CD14-positive monocyte (primary cell): ENCODE results near the gene BAX. TPM values are rescaled to one million over a fixed set of nuclear protein-coding genes. Genes with fewer than 3 reads are reported as not detected.

Experiments used
- DNase-seq, 3 donors: peaks; one replicate each; pipeline ENCODE4 v3.0.0-alpha.2; 2011 to 2022
- H2AFZ ChIP-seq: 2 replicates; pipeline ENCODE4 v1.6.0; 2012; ENCODE audit warnings: mild to moderate bottlenecking, low read depth, low read length, inconsistent platforms; ENCODE audit not compliant: insufficient read depth, poor library complexity, severe bottlenecking
- H3K27ac ChIP-seq, 2 donors: 1 replicate in 1 of 2; 2 replicates in 1 of 2; pipeline ENCODE4 v1.5.1; 2012 to 2013; ENCODE audit warnings: low read length in 2 of 2, control low read depth in 1 of 2, inconsistent platforms in 1 of 2, low read depth in 1 of 2, mild to moderate bottlenecking in 1 of 2
- H3K27me3 ChIP-seq, 2 donors: one replicate each; pipeline versions ENCODE4 v1.6.0 to v1.6.1; 2011 to 2013; ENCODE audit warnings: low read length in 2 of 2; ENCODE audit not compliant: control insufficient read depth in 2 of 2, insufficient read depth in 2 of 2
- H3K36me3 ChIP-seq, 2 donors: replicated peaks in 1 of 2; 1 replicate in 1 of 2; 2 replicates in 1 of 2; pipeline versions ENCODE4 v1.5.1 to v1.6.1; 2012 to 2013; ENCODE audit warnings: low read length in 2 of 2, control low read depth in 1 of 2, inconsistent platforms in 1 of 2, mild to moderate bottlenecking in 1 of 2; ENCODE audit not compliant: insufficient read depth in 2 of 2, control insufficient read depth in 1 of 2
- H3K4me1 ChIP-seq, 2 donors: 1 replicate in 1 of 2; 2 replicates in 1 of 2; pipeline versions ENCODE4 v1.5.1 to v1.6.1; 2012 to 2013; ENCODE audit warnings: low read length in 2 of 2, control low read depth in 1 of 2, inconsistent platforms in 1 of 2, mild to moderate bottlenecking in 1 of 2, moderate library complexity in 1 of 2; ENCODE audit not compliant: insufficient read depth in 2 of 2, control insufficient read depth in 1 of 2
- H3K4me2 ChIP-seq: replicated peaks from 2 replicates; pipeline ENCODE3; 2012; ENCODE audit warnings: low read length, moderate library complexity, mild to moderate bottlenecking; ENCODE audit not compliant: poor library complexity, severe bottlenecking; ENCODE audit errors: extremely low read depth
- H3K4me3 ChIP-seq, 3 experiments: fragments of 200-600 bp in 1 of 3; sonication (generic) in 1 of 3; replicated peaks in 1 of 3; 1 replicate in 2 of 3; 2 replicates in 1 of 3; pipeline ENCODE4 v1.5.1; 2011 to 2013; ENCODE audit warnings: low read length in 3 of 3, mild to moderate bottlenecking in 3 of 3, control low read depth in 2 of 3, low read depth in 2 of 3, inconsistent platforms in 1 of 3, moderate library complexity in 1 of 3
- H3K79me2 ChIP-seq: 2 replicates; pipeline ENCODE4 v1.6.0; 2012; ENCODE audit warnings: mild to moderate bottlenecking, control low read depth, inconsistent platforms, low read length, moderate library complexity; ENCODE audit not compliant: insufficient read depth
- H3K9ac ChIP-seq: 2 replicates; pipeline ENCODE4 v1.6.0; 2017; ENCODE audit warnings: low read length, mild to moderate bottlenecking; ENCODE audit not compliant: insufficient read depth, poor library complexity, severe bottlenecking
- H3K9me3 ChIP-seq, 2 donors: replicated peaks in 1 of 2; 1 replicate in 1 of 2; 2 replicates in 1 of 2; pipeline versions ENCODE4 v1.5.1 to v1.6.1; 2012 to 2013; ENCODE audit warnings: low read length in 2 of 2, control low read depth in 1 of 2; ENCODE audit not compliant: control insufficient read depth in 1 of 2, insufficient read depth in 1 of 2
- H4K20me1 ChIP-seq: 2 replicates; pipeline ENCODE4 v1.6.0; 2012; ENCODE audit warnings: mild to moderate bottlenecking, low read length, control low read depth, moderate library complexity; ENCODE audit not compliant: insufficient read depth
- H3K27ac Mint-ChIP-seq, 7 donors: one replicate each; pipeline ENCODE4 v1.8.0; 2020; ENCODE audit warnings: mild to moderate bottlenecking in 7 of 7, mixed read lengths in 7 of 7, moderate library complexity in 6 of 7, inconsistent platforms in 2 of 7
- H3K27me3 Mint-ChIP-seq, 3 donors: one replicate each; pipeline ENCODE4 v1.8.0; 2021 to 2022; ENCODE audit warnings: low read depth in 3 of 3, mild to moderate bottlenecking in 3 of 3, mixed read lengths in 3 of 3, moderate library complexity in 3 of 3, inconsistent platforms in 1 of 3
- H3K36me3 Mint-ChIP-seq, 2 donors: one replicate each; pipeline ENCODE4 v1.8.0; 2020; ENCODE audit warnings: mixed read lengths in 2 of 2, inconsistent platforms in 1 of 2, mild to moderate bottlenecking in 1 of 2
- H3K4me1 Mint-ChIP-seq: one replicate; pipeline ENCODE4 v1.8.0; 2020; ENCODE audit warnings: mild to moderate bottlenecking, mixed read lengths
- H3K4me3 Mint-ChIP-seq, 2 donors: one replicate each; pipeline ENCODE4 v1.8.0; 2020; ENCODE audit warnings: mild to moderate bottlenecking in 2 of 2, mixed read lengths in 2 of 2, moderate library complexity in 1 of 2
- H3K9me3 Mint-ChIP-seq, 7 donors: one replicate each; pipeline ENCODE4 v1.8.0; 2020 to 2022; ENCODE audit warnings: mixed read lengths in 7 of 7, mild to moderate bottlenecking in 6 of 7, moderate library complexity in 6 of 7, inconsistent platforms in 2 of 7
- WGBS: methylation state at CpG from one replicate; pipeline ENCODE4 v1.1.5; 2013; ENCODE audit warnings: missing lambda C conversion rate; ENCODE audit not compliant: insufficient coverage; 5-methylcytosine and 5-hydroxymethylcytosine counted together
- intact Hi-C, 2 donors: fragments of 100-400 bp; cut with micrococcal nuclease; formaldehyde crosslinking; loops; one replicate each; pipeline versions ENCODE4 v1.15.0 to v1.15.1; 2023
- polyA plus RNA-seq, 3 donors: library from polyadenylated mRNA; depleted of rRNA in 1 of 3; unstranded in 2 of 3; stranded (reverse) in 1 of 3; fragments of 300-500 nt in 2 of 3; fragments of >200 nt in 1 of 3; fragmentation: Illumina TruSeq in 2 of 3; gene quantifications; 1 replicate in 2 of 3; 2 replicates in 1 of 3; pipeline ENCODE4 v1.2.3, GENCODE V29; 2012 to 2021
- TF ChIP-seq, protein P1 (sequence below): fragments of 200-600 bp; IDR thresholded peaks from one replicate; pipeline ENCODE4 v1.8.0; 2022; ENCODE audit warnings: antibody characterized with exemption, mild to moderate bottlenecking

BAX gene
- polyA plus RNA-seq, 3 donors: 69.2 to 135 (median 80.5) TPM

- no peak overlapping the region for H2AFZ ChIP-seq
- intact Hi-C loops: no loop called here
- no peaks in the 10 kb centered on the region for H3K27me3 ChIP-seq
- no peaks in the 10 kb centered on the region for H3K79me2 ChIP-seq
- no peak overlapping the region for H3K4me2 ChIP-seq
- H3K36me3 Mint-ChIP-seq: peaks cover 39 to 66% of the 10 kb centered on the region in 2 donors
- WGBS: 95% methylated on average over 9 of the region's 10 CpGs
- no peaks in the 10 kb centered on the region for H3K4me1 Mint-ChIP-seq
- DNase-seq: no peak
- no peaks in the 10 kb centered on the region for H3K9me3 Mint-ChIP-seq
- H4K20me1 ChIP-seq: no peaks in the 10 kb centered on the region
- H3K9ac ChIP-seq: no peak overlapping the region
- H3K4me1 ChIP-seq: no peaks in the 10 kb centered on the region
- no peak overlapping the region for H3K27ac Mint-ChIP-seq
- no peaks in the 10 kb centered on the region for H3K9me3 ChIP-seq
- no peak overlapping the region for H3K4me3 Mint-ChIP-seq
- TF ChIP-seq, protein P1, sequence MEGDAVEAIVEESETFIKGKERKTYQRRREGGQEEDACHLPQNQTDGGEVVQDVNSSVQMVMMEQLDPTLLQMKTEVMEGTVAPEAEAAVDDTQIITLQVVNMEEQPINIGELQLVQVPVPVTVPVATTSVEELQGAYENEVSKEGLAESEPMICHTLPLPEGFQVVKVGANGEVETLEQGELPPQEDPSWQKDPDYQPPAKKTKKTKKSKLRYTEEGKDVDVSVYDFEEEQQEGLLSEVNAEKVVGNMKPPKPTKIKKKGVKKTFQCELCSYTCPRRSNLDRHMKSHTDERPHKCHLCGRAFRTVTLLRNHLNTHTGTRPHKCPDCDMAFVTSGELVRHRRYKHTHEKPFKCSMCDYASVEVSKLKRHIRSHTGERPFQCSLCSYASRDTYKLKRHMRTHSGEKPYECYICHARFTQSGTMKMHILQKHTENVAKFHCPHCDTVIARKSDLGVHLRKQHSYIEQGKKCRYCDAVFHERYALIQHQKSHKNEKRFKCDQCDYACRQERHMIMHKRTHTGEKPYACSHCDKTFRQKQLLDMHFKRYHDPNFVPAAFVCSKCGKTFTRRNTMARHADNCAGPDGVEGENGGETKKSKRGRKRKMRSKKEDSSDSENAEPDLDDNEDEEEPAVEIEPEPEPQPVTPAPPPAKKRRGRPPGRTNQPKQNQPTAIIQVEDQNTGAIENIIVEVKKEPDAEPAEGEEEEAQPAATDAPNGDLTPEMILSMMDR: no peak
- no peak overlapping the region for H3K27ac ChIP-seq
- H3K36me3 ChIP-seq: peaks cover 46 to 56% of the 10 kb centered on the region in 2 donors
- H3K27me3 Mint-ChIP-seq: peaks cover 0 to 5% (median under 1%) of the 10 kb centered on the region in 3 donors
- H3K4me3 ChIP-seq: no peak overlapping the region
Measured at GRCh38 chr19:48920949-48921348, 33.7 kb upstream of the BAX start.

DNA sequence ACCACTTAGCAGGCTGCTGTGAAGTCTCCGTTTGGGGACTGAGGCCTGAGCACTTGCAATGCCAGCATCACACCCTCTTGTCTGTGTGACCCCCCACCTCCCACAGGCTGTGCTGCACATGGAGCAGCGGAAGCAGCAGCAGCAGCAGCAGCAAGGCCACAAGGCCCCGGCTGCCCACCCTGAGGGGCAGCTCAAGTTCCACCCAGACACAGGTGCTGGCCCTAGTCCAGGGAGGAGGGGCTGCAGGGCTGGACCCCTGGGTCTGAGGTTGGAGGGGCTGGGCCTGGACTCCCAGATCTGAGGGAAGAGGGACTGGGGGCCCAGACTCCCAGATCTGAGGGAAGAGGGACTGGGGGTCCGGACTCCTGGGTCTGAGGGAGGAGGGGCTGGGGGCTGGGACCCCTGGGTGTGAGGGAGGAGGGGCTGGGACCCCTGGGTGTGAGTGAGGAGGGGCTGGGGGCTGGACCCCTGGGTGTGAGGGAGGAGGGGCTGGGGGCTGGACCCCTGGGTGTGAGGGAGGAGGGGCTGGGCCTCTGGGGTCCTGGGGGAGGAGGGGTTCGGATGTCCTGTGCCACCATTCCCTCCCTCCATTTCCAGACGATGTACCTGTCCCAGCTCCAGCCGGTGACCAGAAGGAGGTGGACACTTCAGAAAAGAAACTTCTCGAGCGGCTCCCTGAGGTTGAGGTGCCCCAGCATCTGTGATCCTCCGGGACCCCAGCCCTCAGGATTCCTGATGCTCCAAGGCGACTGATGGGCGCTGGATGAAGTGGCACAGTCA lies 32.8 kb upstream of the BAX start:
- TF ChIP-seq, protein P1: no peak
- no peak for DNase-seq
- peaks cover 2 to 8% (median 5%) of the 10 kb centered on the region in 3 donors for H3K27me3 Mint-ChIP-seq
- no peak overlapping the region for H2AFZ ChIP-seq
- H3K4me1 ChIP-seq: peaks cover 0 to 2% of the 10 kb centered on the region in 2 donors
- no peak overlapping the region for H3K4me3 ChIP-seq
- H3K27ac ChIP-seq: no peak overlapping the region
- no peaks in the 10 kb centered on the region for H3K9me3 Mint-ChIP-seq
- peaks cover 5% of the 10 kb centered on the region for H3K4me1 Mint-ChIP-seq
- H3K9ac ChIP-seq: no peak overlapping the region
- WGBS: 97% methylated on average over 10 of the region's 12 CpGs
- no peak overlapping the region for H3K4me2 ChIP-seq
- H3K9me3 ChIP-seq: no peaks in the 10 kb centered on the region
- no peaks in the 10 kb centered on the region for H4K20me1 ChIP-seq
- no peaks in the 10 kb centered on the region for H3K79me2 ChIP-seq
- H3K4me3 Mint-ChIP-seq: no peak overlapping the region
- H3K27me3 ChIP-seq: no peaks in the 10 kb centered on the region
- peaks cover 36 to 56% of the 10 kb centered on the region in 2 donors for H3K36me3 Mint-ChIP-seq
- H3K27ac Mint-ChIP-seq: no peak overlapping the region
- intact Hi-C loops: no loop called here
- peaks cover 45 to 49% of the 10 kb centered on the region in 2 donors for H3K36me3 ChIP-seq
